Neural progenitor cell (in vitro differentiated cells): ENCODE measurements around the gene KCNH2. TPM values are rescaled to one million over a fixed set of nuclear protein-coding genes. Genes with fewer than 3 reads are reported as not detected.
A peak's percentile ranks its signal among the peaks of the same experiment; 100 is the strongest.

Experiments used
- DNase-seq: peaks from one replicate; pipeline ENCODE4 v3.0.0-alpha.2; 2016; ENCODE audit warnings: low spot score
- H2AFZ ChIP-seq: fragments of 200-600 bp; sonication (generic); replicated peaks from 2 replicates; pipeline ENCODE4 v1.6.1; 2016; ENCODE audit warnings: antibody characterized with exemption
- H3F3A ChIP-seq: fragments of 200-600 bp; sonication (generic); 2 replicates; pipeline ENCODE4 v1.6.1; 2016; ENCODE audit warnings: antibody characterized with exemption, low read depth
- H3K27ac ChIP-seq: fragments of 200-600 bp; sonication (generic); 2 replicates; pipeline ENCODE4 v1.5.1; 2016; ENCODE audit warnings: mild to moderate bottlenecking
- H3K27me3 ChIP-seq: fragments of 200-600 bp; sonication (generic); 2 replicates; pipeline ENCODE4 v1.6.1; 2016; ENCODE audit warnings: mild to moderate bottlenecking, moderate library complexity
- H3K36me3 ChIP-seq: fragments of 200-600 bp; sonication (generic); 2 replicates; pipeline ENCODE4 v1.5.1; 2016
- H3K4me1 ChIP-seq: fragments of 200-600 bp; sonication (generic); 2 replicates; pipeline ENCODE4 v1.6.1; 2016; ENCODE audit warnings: mixed run types
- H3K4me2 ChIP-seq: fragments of 200-600 bp; sonication (generic); 2 replicates; pipeline ENCODE4 v1.6.1; 2016
- H3K4me3 ChIP-seq: fragments of 200-600 bp; sonication (generic); 2 replicates; pipeline ENCODE4 v1.5.1; 2016
- H3K79me2 ChIP-seq: fragments of 200-600 bp; sonication (generic); 2 replicates; pipeline ENCODE4 v1.6.1; 2016; ENCODE audit warnings: low read depth
- H3K9ac ChIP-seq: fragments of 200-600 bp; sonication (generic); 2 replicates; pipeline ENCODE4 v1.6.1; 2016
- H3K9me3 ChIP-seq: fragments of 200-600 bp; sonication (generic); 2 replicates; pipeline ENCODE4 v1.5.1; 2016; ENCODE audit warnings: low read depth
- H4K20me1 ChIP-seq: fragments of 200-600 bp; sonication (generic); 2 replicates; pipeline ENCODE4 v1.6.1; 2016; ENCODE audit warnings: low read depth
- H3K27ac Mint-ChIP-seq: 3 replicates; pipeline ENCODE4 v1.8.0; 2021; ENCODE audit warnings: mixed read lengths
- H3K27me3 Mint-ChIP-seq: 2 replicates; pipeline ENCODE4 v1.8.0; 2022; ENCODE audit warnings: low read depth, mild to moderate bottlenecking, inconsistent platforms, moderate library complexity, mixed read lengths; ENCODE audit not compliant: insufficient read depth
- H3K36me3 Mint-ChIP-seq: 3 replicates; pipeline ENCODE4 v1.8.0; 2021; ENCODE audit warnings: mixed read lengths
- H3K4me1 Mint-ChIP-seq: 3 replicates; pipeline ENCODE4 v1.8.0; 2021; ENCODE audit warnings: mixed read lengths
- H3K4me3 Mint-ChIP-seq: 3 replicates; pipeline ENCODE4 v1.8.0; 2021; ENCODE audit warnings: mild to moderate bottlenecking, moderate library complexity, mixed read lengths
- H3K9me3 Mint-ChIP-seq: 3 replicates; pipeline ENCODE4 v1.8.0; 2020; ENCODE audit warnings: mixed read lengths
- EZH2 ChIP-seq: fragments of 200-600 bp; sonication (generic); IDR thresholded peaks from 2 replicates; pipeline ENCODE4 v1.6.1; 2017; ENCODE audit warnings: antibody characterized with exemption, mild to moderate bottlenecking, moderate library complexity
- EZH2phosphoT487 ChIP-seq: fragments of 200-600 bp; sonication (generic); IDR thresholded peaks from 2 replicates; pipeline ENCODE4 v1.6.1; 2017; ENCODE audit warnings: antibody characterized with exemption
- total RNA-seq: library from RNA; depleted of rRNA; stranded (reverse); fragments of >200 nt; gene quantifications from 2 replicates; pipeline ENCODE4 v1.2.3, GENCODE V29; 2015; ENCODE audit warnings: low replicate concordance
- TF ChIP-seq, protein P1 (sequence below): fragments of 200-600 bp; sonication (generic); IDR thresholded peaks from 2 replicates; pipeline ENCODE4 v1.5.1; 2017; ENCODE audit warnings: antibody characterized with exemption, mild to moderate bottlenecking

Gene KCNH2
- total RNA-seq, 1 donor from 2014 or later = 2.6 TPM

DNA sequence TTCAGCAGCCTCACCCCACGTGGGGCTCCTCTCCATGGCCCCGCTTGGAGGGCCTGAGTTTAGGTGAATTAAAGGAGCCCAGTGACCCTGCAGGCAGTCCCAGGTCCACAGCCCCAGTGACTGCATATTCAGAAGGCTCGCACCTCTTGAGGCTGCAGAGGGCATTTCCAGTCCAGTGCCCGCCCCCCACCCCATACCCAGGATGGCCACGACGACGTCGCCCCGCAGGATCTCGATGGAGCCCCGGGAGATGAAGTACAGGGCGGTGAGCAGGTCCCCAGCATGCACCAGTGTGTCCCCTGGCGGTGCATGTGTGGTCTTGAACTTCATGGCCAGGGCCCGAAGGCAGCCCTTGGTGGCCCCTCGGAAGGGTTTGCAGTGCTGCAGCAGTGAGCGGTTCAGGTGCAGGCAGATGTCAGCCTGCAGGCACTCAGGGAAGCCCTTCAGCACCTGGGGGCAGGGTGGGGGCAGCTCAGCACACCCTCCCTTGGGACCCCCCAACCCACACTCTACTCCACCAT is 28.1 kb downstream of the KCNH2 start:
- no peaks in the 10 kb centered on the region for H3K9me3 Mint-ChIP-seq
- no peaks in the 10 kb centered on the region for H3F3A ChIP-seq
- H3K4me1 ChIP-seq = peaks cover 27% of the 10 kb centered on the region
- DNase-seq = no peak
- H3K4me1 Mint-ChIP-seq = peaks cover 28% of the 10 kb centered on the region
- no peak overlapping the region for H2AFZ ChIP-seq
- no peaks in the 10 kb centered on the region for H4K20me1 ChIP-seq
- no peak overlapping the region for H3K4me3 Mint-ChIP-seq
- no peaks in the 10 kb centered on the region for H3K36me3 Mint-ChIP-seq
- no peak overlapping the region for H3K4me2 ChIP-seq
- no peaks in the 10 kb centered on the region for H3K36me3 ChIP-seq
- no peaks in the 10 kb centered on the region for H3K79me2 ChIP-seq
- H3K4me3 ChIP-seq = no peak overlapping the region
- no peaks in the 10 kb centered on the region for H3K9me3 ChIP-seq
- no peak overlapping the region for H3K27ac Mint-ChIP-seq
- H3K9ac ChIP-seq = no peak overlapping the region
- TF ChIP-seq EZH2 = no peak
- TF ChIP-seq, protein P1, sequence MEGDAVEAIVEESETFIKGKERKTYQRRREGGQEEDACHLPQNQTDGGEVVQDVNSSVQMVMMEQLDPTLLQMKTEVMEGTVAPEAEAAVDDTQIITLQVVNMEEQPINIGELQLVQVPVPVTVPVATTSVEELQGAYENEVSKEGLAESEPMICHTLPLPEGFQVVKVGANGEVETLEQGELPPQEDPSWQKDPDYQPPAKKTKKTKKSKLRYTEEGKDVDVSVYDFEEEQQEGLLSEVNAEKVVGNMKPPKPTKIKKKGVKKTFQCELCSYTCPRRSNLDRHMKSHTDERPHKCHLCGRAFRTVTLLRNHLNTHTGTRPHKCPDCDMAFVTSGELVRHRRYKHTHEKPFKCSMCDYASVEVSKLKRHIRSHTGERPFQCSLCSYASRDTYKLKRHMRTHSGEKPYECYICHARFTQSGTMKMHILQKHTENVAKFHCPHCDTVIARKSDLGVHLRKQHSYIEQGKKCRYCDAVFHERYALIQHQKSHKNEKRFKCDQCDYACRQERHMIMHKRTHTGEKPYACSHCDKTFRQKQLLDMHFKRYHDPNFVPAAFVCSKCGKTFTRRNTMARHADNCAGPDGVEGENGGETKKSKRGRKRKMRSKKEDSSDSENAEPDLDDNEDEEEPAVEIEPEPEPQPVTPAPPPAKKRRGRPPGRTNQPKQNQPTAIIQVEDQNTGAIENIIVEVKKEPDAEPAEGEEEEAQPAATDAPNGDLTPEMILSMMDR = no peak
- no peak for TF ChIP-seq EZH2phosphoT487
- no peaks in the 10 kb centered on the region for H3K27me3 ChIP-seq
- peaks cover 8% of the 10 kb centered on the region for H3K27me3 Mint-ChIP-seq
- no peak overlapping the region for H3K27ac ChIP-seq

DNA sequence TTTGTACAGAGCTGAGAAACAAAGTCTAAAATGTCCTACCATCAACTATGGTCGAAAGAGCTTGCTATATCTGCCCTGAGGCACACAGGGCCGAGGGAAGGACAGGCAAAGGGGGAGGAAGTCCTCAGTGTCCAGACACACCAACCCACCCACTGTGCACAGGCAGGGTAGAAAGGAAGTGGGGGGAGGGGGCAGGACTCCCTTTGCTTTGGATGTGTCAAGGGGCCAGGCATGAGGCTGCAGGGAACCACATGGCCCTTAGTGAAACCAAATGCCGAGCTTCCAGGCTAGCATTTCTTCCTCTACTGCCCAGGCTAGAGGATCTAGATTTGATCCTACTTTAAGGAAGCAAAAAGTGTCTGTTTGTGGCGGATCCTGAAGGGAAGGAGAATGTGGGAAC is 28.6 kb downstream of the KCNH2 start:
- no peak overlapping the region for H3K27ac ChIP-seq
- Mint-ChIP-seq H3K27ac (peak overlapping the region; percentile 72), H3K4me3 (peak overlapping the region; percentile 34), H3K9me3 (no peaks in the 10 kb centered on the region), H3K27me3 (peaks cover 8% of the 10 kb centered on the region), H3K4me1 (peaks cover 31% of the 10 kb centered on the region), H3K36me3 (no peaks in the 10 kb centered on the region)
- TF ChIP-seq, protein P1 = no peak
- no peak for TF ChIP-seq EZH2phosphoT487
- no peak for TF ChIP-seq EZH2
- no peak overlapping the region for H2AFZ ChIP-seq
- H3K4me2 ChIP-seq = no peak overlapping the region
- H3K9me3 ChIP-seq = no peaks in the 10 kb centered on the region
- no peaks in the 10 kb centered on the region for H3K27me3 ChIP-seq
- H4K20me1 ChIP-seq = no peaks in the 10 kb centered on the region
- no peaks in the 10 kb centered on the region for H3K79me2 ChIP-seq
- no peak overlapping the region for H3K4me3 ChIP-seq
- peaks cover 27% of the 10 kb centered on the region for H3K4me1 ChIP-seq
- H3F3A ChIP-seq = no peaks in the 10 kb centered on the region
- H3K36me3 ChIP-seq = no peaks in the 10 kb centered on the region
- H3K9ac ChIP-seq = no peak overlapping the region
- DNase-seq = no peak

DNA sequence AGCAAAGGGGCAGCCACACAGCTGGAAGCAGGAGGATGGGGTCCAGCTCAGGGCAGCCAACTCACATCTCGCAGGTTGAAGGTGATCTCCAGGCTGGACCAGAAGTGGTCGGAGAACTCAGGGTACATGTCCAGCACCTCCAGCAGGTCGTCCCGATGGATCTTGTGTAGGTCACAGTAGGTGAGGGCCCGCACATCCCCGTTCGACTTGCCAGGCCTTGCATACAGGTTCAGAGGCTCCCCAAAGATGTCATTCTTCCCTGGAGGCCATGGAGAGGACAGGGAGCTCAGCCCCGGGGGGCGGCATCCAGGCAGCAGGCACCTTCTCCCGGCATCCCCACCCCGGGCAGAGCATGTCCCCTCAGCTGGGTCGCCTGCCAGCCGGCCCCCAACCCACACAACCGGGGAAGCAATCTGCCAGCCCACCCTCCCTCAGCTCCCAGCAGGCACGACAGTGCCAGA is 29.3 kb downstream of the KCNH2 start:
- Histone ChIP-seq H3K4me2 (no peak overlapping the region), H3K4me1 (peaks cover 27% of the 10 kb centered on the region)
- peak overlapping the region; percentile 34 for H3K4me3 Mint-ChIP-seq

More for the DNA sequence above, 29.3 kb downstream of the KCNH2 start:
- no peak overlapping the region for H3K4me3 ChIP-seq
- no peak overlapping the region for H3K9ac ChIP-seq
- H3K27me3 Mint-ChIP-seq = peaks cover 8% of the 10 kb centered on the region
- H3K36me3 ChIP-seq = no peaks in the 10 kb centered on the region
- peaks cover 31% of the 10 kb centered on the region for H3K4me1 Mint-ChIP-seq
- H3K27ac ChIP-seq = no peak overlapping the region
- DNase-seq = no peak
- H4K20me1 ChIP-seq = no peaks in the 10 kb centered on the region
- H3K27me3 ChIP-seq = no peaks in the 10 kb centered on the region
- no peaks in the 10 kb centered on the region for H3K9me3 ChIP-seq
- H3K79me2 ChIP-seq = no peaks in the 10 kb centered on the region
- H3K9me3 Mint-ChIP-seq = no peaks in the 10 kb centered on the region
- H3K27ac Mint-ChIP-seq = peak overlapping the region; percentile 72
- H3F3A ChIP-seq = no peaks in the 10 kb centered on the region
- H3K36me3 Mint-ChIP-seq = no peaks in the 10 kb centered on the region
- H2AFZ ChIP-seq = no peak overlapping the region
- TF ChIP-seq, protein P1 = no peak
- no peak for TF ChIP-seq EZH2phosphoT487
- TF ChIP-seq EZH2 = no peak
